GM19043 (cell line): Measurements from ENCODE around the gene SCAMP2.
A peak's percentile ranks its signal among the peaks of the same experiment; 100 is the strongest.

Experiments
- ATAC-seq: cut with Tn5 transposase; IDR thresholded peaks from one replicate; pipeline ENCODE4 v1.9.1; 2021; ENCODE audit warnings: low read depth; ENCODE audit not compliant: unreplicated experiment

Gene SCAMP2

DNA sequence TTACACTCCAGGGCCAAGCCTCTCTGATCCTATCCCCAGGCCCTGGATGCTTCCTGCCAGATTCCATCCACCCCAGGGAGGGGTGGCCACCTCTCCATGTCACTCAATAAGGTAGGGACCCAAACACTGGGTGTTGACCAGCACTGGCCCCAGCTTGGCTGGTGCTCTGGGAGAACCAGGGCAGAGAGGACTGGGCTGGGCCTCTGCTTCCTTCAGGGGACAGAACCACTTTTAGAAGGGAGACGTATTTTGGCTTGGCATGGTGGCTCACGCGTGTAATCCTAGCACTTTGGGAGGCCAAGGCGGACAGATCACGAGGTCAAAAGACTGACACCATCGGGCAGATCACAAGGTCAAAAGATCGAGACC, 51.4 kb downstream of the SCAMP2 start:
- ATAC-seq = no peak

DNA sequence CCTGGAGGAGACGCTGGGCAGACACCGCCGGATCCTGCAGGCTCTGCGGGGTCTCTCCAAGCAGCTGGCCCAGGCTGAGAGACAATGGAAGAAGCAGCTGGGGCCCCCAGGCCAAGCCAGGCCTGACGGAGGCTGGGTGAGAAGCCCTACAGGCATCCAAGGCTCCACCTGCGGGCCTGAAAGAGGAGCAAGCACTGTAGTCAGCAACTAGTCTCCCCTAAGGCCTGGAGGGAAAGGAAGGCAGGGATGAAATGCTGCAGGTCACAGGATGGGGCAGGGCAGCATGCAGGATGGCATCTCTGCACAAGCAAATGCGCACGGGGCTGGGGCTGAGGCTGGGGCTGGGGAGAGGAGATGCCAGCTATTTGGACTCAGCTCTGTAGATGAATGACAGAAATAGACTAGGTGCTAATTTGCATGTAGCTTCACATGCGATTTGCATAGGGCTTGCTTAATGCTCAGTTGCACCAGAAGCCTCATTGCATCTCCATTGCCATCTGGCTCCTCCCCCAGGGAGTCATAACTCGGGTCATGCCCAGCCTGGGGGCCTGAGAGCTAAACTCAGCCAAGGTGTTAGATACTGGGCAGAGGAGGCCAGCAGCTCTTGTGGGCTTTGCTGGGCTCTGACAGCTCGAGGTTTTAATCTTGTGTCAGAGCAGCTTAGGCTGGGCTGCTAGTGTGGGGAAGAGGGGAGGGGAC, 51.9 kb downstream of the SCAMP2 start:
- ATAC-seq = peak; percentile 81

DNA sequence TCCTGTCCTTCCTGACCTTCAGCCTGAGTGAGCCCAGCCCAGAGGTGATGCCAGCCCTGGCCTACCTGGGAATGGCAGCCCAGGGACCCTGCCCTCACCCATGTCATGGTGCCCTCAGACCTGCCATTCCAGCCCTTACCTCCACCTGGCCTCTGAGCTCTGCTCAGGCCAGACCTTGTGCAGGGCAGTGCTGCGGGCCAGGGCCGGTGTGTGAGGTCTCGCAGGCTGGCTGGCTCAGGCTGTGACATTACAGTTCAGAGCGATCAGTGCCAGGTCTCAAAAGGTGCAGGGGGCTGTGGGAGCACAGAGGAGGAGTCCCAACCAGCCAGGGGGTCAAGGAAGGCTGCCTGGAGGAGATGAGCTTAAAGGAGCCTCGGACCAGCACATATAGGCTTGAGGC, 53.1 kb downstream of the SCAMP2 start:
- no peak for ATAC-seq

DNA sequence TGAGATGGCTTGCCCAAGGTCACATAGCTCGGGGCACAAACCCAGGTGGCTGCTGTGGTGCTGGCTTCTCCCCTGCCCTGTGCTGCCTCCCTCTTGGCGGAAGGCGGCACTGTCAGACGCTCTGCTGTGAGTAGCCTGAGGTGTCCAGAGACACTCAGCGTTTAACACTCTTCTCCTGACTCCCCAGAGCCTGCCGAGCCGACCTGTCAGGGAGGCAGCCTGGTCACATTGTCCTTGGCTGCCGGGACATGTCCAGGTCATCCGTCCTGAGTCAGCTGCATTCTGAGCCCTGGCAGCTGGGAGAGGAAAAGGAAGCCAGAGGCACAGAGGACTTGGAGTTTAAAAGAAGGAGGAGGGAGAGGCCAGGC, 55.8 kb downstream of the SCAMP2 start:
- no peak for ATAC-seq

DNA sequence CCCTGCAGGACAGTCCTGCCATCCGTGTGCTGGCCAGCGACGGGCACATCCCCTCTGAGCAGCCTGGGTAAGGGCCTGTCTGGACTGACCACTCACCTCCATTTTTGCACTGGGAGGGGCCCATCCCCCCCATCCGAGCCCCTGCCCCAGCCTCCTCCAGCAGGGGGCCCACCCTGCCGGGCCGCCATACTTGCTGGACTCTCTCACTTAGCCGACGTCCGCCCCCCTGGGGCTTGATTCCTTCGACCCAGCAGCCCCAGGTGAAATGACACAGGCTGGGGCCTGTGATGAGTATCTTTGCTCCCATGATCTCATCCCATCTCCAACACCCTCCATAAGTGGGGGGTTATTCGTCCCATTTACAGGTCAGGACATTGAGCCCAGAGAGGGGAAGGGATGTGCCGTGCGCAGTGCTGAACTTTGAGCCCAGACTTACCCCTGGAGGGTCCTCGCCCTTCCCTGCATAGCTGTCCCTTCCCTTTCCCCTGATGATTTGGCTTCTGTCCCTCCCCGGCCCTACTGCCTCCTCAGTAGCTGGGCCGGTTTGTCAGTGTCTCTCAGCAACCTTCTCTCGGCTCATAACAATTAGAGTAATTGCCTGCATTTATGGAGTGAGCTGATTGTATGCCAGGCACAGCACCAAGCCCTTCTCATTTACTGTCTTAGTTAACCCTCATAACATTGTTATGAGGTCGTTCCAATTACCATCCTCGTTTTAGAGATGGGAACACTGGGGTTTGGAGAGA, 56.4 kb downstream of the SCAMP2 start:
- ATAC-seq = no peak

DNA sequence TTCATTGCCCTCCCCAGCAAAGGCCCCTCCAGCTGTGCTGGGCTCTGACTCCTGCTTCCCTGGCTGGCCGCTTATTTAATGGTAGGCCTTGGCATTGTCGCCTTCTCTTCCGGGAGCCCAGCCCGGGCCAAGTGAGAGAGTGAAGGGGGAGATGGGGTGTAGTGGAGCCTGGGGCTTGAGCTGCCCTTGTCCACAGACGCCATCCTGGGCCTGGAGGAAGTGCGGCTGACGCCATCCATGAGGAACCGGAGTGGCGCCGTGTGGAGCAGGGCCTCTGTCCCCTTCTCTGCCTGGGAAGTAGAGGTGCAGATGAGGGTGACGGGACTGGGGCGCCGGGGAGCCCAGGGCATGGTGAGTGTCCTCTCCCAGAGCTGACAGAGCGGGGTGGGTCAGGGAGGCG, 57.2 kb downstream of the SCAMP2 start:
- no peak for ATAC-seq

DNA sequence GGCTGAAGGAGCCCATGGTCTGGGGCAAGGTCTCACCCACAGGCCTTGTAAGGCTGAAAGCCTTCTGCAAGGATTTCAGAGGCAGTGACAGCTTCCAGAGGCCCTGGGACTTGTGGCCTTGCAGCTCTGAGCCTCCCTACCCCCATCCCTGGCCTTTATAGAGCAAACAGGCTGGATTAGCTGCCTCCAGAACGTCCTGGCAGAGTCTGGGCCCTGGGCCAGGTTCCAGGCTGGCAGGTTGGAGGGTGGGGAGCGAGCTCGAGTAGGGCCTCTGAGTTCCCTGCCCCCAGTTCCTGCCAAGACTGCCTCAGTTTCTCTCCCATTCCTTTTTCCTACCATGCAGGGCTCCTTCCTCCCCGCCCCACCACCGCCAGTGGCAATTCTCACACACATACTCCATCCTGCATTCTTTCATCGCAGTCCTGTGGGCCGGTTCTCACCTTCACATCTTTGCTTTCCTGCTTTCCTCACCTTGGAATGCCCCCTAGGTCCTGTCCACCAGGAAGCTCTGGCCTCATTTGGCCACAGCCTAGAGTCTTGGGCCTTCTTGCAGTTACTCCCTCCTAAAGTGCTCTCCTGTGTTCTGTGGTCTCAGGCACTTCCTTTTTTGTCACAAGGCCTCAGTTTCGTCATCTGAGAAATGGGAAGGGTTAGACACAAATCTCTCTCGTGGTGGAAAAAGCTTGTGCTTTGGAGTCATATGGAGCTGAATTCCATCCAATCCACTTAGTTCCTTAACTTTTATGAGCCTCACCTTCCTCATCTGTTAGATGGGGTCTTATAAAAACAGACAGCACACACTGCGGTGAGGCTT, 57.8 kb downstream of the SCAMP2 start:
- no peak for ATAC-seq

DNA sequence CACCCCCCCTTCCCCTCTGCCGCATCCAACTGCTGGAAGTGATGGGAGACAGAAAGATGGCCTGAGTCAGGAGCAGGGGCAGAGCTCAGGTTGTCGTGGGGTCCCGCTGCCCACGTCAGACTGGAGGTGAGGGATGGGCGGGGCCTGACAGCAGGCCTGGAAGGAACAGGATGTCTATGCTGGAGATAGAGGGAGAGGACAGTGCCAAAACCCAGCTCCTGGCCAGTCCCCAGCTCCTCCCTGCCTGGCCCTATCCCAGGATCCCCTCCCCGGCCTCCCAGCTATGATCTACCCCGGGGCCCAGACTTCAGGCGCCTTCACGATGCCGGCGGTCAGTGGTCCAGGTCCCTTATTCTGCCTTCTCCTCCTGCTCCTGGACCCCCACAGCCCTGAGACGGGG, 60.6 kb downstream of the SCAMP2 start, which contains the start of gene LMAN1L:
TSS of gene LMAN1L (plus strand) at position 303 of the 400 bp plus-strand sequence. CDS start at position 323, 20 bp downstream.
- ATAC-seq = no peak

DNA sequence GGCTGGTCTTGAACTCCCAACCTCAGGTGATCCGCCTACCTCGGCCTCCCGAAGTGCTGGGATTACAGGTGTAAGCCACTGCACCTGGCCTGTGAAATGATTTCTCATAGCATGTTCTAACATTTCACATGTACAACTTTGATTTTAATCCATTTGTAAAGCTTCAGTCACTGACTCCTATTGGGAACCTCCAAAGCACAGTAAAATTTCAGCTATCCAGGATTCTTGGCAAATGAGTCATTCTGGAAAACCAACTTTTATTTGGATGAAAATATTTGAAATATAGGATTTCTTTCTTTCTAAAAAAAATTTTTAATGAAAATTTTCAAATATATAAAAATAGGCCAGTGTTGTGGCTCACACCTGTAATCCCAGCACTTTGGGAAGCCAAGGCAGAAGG, 63.2 kb downstream of the SCAMP2 start:
- ATAC-seq = no peak

DNA sequence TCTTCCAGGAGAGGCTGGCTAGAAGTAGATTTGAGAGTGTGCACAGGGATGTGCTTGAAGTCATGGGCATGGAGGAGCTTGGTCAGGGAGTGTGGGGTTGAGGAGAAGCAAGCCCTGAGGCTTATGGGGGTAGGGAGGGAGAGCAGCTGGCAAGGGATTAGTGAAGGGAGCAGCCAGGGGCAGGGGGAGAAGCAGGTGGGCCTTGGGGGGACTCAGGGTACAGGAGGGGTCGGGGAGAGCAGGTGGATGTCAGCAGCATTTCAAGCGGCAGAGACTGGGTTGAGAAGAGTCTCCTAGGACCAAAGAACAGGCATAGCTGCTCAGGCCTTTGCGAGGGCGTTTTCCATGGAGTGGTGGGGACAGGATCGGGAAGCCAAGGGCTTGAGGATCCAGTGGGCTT, 63.9 kb downstream of the SCAMP2 start:
- no peak for ATAC-seq

DNA sequence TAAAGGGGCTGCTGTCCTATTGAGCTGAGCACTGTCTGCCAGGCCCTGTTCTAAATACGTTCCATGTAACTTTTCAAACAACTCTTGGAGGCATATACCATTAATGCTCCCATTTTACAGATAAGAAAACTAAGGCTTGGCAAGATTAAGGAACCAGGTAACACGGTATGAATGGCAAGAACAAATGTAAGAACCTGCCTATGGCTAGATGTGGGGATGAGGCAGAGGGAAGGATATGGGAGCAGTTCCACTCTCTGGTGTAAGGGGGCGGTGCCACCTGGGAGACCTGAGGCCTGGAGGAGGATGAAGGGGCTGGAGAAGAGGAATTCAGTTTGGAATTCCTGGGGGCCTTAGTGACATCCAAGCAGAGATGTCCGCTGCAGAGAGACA, 64.3 kb downstream of the SCAMP2 start:
- ATAC-seq = no peak

DNA sequence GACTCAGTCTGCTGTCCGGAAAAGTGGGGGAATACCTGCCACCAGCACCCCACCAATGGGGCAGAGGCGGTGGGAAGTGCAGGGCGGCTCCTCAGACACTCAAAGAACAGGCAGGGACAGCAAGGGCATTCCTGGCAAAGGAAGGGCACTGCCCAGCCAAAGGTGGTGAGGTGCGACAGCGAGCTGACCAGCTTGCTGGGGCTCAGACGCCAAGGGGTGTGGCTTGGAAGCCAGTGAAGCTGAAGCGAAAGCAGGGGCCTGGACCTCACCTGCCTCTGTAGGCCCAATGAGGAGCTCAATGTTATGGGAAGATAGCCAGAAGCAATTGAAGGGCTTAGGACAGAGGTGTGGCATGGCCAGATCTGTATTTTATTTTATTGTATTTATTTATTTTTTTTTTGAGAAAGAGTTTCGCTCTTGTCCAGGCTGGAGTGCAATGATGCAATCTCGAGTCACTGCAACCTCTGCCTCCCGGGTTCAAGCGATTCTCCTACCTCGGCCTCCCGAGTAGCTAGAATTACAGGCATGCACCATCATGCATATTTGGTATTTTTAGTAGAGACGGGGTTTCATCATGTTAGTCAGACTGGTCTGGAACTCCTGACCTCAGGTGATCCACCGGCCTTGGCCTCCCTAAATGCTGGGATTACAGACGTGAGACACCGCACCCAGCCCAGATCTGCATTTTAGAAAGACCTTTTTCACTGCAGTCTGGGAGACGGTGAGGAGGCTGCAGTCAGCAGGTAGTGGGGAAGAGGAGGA, 64.9 kb downstream of the SCAMP2 start:
- no peak for ATAC-seq

DNA sequence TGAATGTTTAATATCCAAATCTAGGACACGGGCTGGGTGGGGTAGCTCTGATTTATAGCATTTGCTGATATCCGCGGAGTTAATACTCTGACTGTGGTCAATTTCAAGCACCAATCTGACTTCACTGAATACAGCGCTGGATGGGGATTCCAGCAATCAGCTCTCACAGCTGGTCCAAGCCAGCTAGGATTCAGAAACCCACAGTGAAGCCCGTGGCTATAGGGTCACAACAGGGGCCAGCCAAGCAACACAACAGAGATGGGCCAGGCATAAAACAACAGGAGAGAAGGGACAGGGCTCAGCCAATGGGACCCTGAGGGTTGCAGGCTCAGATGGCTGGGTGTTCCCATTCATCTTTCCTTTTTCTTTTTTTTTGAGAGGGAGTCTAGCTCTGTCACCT, 65.9 kb downstream of the SCAMP2 start:
- ATAC-seq = no peak

DNA sequence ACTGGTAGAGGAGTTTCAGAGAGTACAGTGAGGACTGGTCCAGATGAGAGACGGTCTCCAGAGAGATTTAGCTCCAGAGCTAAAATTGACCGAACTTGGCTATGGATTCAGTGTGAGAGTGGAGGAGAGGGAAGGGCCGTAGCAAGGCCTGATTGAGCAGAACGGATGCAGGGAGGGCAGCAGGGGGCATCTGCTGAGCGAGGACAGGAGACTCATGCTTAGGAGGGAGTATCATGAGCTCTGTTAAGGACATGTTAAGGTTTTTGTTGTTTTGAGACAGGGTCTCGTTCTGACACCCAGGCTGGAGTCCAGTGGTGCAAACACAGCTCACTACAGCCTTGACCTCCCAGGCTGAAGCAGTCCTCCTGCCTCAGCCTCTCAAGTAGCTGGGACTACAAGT, 68.2 kb downstream of the SCAMP2 start:
- ATAC-seq = no peak

DNA sequence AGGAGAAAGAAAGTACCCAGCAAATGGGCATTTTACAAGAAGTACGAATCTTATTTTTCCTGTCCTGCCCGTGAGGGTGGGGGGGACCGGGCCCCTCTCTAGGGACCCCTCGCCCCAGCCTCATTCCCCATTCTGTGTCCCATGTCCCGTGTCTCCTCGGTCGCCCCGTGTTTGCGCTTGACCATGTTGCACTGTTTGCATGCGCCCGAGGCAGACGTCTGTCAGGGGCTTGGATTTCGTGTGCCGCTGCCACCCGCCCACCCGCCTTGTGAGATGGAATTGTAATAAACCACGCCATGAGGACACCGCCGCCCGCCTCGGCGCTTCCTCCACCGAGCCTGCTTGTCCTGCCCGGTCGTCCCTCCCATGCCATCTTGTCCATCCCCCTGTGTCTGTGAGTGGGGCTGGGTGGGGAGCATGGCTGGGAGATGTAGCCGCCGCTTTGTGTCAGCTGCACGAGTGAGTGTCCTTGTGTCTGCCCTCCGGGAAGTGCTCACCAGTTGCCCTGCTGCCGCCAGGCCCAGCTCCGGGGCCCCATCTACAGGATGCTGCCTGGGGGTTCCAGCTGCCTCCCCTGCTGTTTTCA, 70.2 kb downstream of the SCAMP2 start:
- no peak for ATAC-seq

DNA sequence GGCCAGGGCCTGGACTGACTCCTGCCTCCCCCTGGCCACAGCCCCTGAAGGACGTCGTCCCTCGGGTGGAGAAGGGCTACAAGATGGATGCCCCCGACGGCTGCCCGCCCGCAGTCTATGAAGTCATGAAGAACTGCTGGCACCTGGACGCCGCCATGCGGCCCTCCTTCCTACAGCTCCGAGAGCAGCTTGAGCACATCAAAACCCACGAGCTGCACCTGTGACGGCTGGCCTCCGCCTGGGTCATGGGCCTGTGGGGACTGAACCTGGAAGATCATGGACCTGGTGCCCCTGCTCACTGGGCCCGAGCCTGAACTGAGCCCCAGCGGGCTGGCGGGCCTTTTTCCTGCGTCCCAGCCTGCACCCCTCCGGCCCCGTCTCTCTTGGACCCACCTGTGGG, 70.9 kb downstream of the SCAMP2 start:
- no peak for ATAC-seq

DNA sequence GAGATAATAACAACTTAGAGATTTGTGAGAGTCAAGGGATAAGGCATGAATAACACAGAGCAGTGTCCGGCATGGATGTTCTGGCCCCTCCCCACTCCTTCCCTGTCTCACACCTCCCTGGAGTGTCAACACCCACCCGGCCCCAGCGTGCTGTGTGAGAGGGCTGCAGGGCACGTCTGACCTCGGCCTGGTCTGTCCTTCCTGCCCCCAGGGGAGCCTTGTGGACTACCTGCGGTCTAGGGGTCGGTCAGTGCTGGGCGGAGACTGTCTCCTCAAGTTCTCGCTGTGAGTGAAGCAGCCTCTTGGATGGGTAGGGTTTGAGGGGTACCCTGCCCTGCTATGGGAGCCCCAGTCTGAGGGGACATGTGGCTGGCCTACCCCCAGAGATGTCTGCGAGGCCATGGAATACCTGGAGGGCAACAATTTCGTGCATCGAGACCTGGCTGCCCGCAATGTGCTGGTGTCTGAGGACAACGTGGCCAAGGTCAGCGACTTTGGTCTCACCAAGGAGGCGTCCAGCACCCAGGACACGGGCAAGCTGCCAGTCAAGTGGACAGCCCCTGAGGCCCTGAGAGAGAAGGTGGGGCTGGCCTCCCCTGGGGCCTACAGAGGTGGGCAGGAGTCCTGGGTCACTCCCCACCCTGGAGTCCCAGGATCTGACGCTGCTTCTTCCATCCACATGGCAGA, 71.7 kb downstream of the SCAMP2 start:
- no peak for ATAC-seq

DNA sequence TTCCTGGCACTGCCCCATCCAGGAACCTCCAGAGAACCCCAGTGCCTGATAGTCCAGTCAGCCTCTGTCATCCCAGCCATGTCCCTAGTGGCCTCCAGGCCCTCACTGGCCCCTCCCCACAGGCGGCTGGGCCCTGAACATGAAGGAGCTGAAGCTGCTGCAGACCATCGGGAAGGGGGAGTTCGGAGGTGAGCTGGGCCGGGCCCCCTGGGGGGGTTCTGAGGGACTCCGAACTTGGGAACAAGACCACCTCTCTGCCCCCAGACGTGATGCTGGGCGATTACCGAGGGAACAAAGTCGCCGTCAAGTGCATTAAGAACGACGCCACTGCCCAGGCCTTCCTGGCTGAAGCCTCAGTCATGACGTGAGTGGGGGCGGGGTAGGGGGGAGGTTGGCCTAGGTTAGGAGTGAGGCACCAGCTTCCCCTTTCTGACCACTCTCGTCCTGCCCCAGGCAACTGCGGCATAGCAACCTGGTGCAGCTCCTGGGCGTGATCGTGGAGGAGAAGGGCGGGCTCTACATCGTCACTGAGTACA, 72.5 kb downstream of the SCAMP2 start:
- ATAC-seq = no peak

DNA sequence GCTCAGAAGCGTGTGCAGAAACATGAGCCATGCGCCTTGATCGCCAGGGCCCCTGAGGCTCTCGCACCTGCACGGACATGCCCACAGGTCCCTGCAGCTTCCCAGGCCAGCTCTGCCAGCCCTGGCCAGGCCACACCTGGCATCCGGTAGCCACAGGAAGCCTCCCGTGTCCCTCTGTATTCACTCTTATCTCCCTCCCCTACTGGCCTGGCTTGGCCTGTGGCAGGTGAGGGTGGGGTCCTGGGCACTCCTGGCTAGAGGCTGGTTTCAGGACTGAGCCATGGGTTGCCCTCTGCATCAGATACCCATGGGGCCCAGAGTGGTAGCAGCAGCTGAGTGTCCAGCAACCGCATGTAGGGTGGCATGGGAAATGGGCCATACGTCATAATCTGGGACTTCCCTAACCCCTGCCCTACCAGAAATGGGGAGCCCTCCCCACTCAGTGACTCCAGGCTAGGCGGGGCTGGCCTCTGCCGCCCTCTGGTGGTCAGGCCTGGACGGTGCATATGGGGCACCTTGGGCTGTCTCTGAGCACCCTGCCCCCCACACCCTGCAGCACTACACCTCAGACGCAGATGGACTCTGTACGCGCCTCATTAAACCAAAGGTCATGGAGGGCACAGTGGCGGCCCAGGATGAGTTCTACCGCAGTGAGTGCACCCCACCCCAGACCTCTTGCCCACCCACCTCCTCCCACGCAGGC, 73.2 kb downstream of the SCAMP2 start:
- ATAC-seq = no peak
